SK-N-SH treated with all-trans-retinoic acid at 6 μM for 48 hours (cell line): ENCODE data around the gene IL17RA.

Experiments used
- ATAC-seq: fragments of 200-7000 bp; cut with Tn5 transposase; 3 replicates; pipeline ENCODE4 v1.9.1; 2020; ENCODE audit warnings: mild to moderate bottlenecking, moderate library complexity
- ARNTL ChIP-seq: fragments of 450-650 bp; formaldehyde crosslinking; IDR thresholded peaks from 2 replicates; pipeline ENCODE4 v1.5.0; 2020; ENCODE audit warnings: low read depth, mild to moderate bottlenecking, moderate library complexity, borderline replicate concordance
- BACH2 ChIP-seq: fragments of 250-450 bp; sonication (Bioruptor Pico); IDR thresholded peaks from 2 replicates; pipeline ENCODE4 v1.9.0; 2021; ENCODE audit warnings: mild to moderate bottlenecking, borderline replicate concordance
- CREB5 ChIP-seq: fragments of 250-450 bp; sonication (Bioruptor Pico); IDR thresholded peaks from 2 replicates; pipeline ENCODE4 v1.5.1; 2020; ENCODE audit warnings: low read depth, mild to moderate bottlenecking, moderate library complexity
- CSDC2 ChIP-seq: fragments of 250-450 bp; sonication (Bioruptor Pico); IDR thresholded peaks from 2 replicates; pipeline ENCODE4 v1.5.0; 2020; ENCODE audit warnings: mild to moderate bottlenecking, moderate library complexity
- CSRNP3 ChIP-seq: fragments of 250-450 bp; sonication (Bioruptor Pico); IDR thresholded peaks from 2 replicates; pipeline ENCODE4 v1.5.1; 2021; ENCODE audit warnings: mild to moderate bottlenecking, moderate library complexity
- ESRRG ChIP-seq: fragments of 250-450 bp; sonication (Bioruptor Pico); IDR thresholded peaks from 2 replicates; pipeline ENCODE4 v1.6.1; 2021; ENCODE audit warnings: mild to moderate bottlenecking
- GLIS3 ChIP-seq: fragments of 250-450 bp; sonication (Bioruptor Pico); IDR thresholded peaks from 2 replicates; pipeline ENCODE4 v1.5.0; 2020; ENCODE audit warnings: mild to moderate bottlenecking, moderate library complexity
- ISL1 ChIP-seq: fragments of 250-450 bp; sonication (Bioruptor Pico); IDR thresholded peaks from 2 replicates; pipeline ENCODE4 v2.1.2; 2022; ENCODE audit warnings: mild to moderate bottlenecking, moderate library complexity
- PATZ1 ChIP-seq: fragments of 250-450 bp; sonication (Bioruptor Pico); IDR thresholded peaks from 2 replicates; pipeline ENCODE4 v1.8.0; 2020; ENCODE audit warnings: mild to moderate bottlenecking, moderate library complexity, borderline replicate concordance
- POU6F1 ChIP-seq: fragments of 250-450 bp; sonication (Bioruptor Pico); IDR thresholded peaks from 2 replicates; pipeline ENCODE4 v1.8.0; 2021; ENCODE audit warnings: low read depth, mild to moderate bottlenecking, moderate library complexity, borderline replicate concordance
- RARB ChIP-seq: fragments of 250-450 bp; sonication (Bioruptor Pico); IDR thresholded peaks from 2 replicates; pipeline ENCODE4 v1.8.0; 2021; ENCODE audit warnings: mild to moderate bottlenecking, moderate library complexity
- SNAI2 ChIP-seq: fragments of 250-450 bp; sonication (Bioruptor Pico); IDR thresholded peaks from 2 replicates; pipeline ENCODE4 v1.5.0; 2020; ENCODE audit warnings: mild to moderate bottlenecking, moderate library complexity
- TCF4 ChIP-seq: fragments of 250-450 bp; sonication (Bioruptor Pico); IDR thresholded peaks from 2 replicates; pipeline ENCODE4 v1.8.0; 2021; ENCODE audit warnings: mild to moderate bottlenecking, moderate library complexity, borderline replicate concordance
- TOX ChIP-seq: fragments of 250-450 bp; sonication (Bioruptor Pico); IDR thresholded peaks from 2 replicates; pipeline ENCODE4 v1.8.0; 2021; ENCODE audit warnings: mild to moderate bottlenecking, moderate library complexity, borderline replicate concordance
- TSHZ2 ChIP-seq: fragments of 250-450 bp; sonication (Bioruptor Pico); IDR thresholded peaks from 2 replicates; pipeline ENCODE4 v1.5.0; 2020; ENCODE audit warnings: mild to moderate bottlenecking, moderate library complexity
- ZC3H10 ChIP-seq: fragments of 250-450 bp; sonication (Bioruptor Pico); IDR thresholded peaks from 2 replicates; pipeline ENCODE4 v1.5.1; 2021; ENCODE audit warnings: mild to moderate bottlenecking, moderate library complexity
- ZFP3 ChIP-seq: fragments of 250-450 bp; sonication (Bioruptor Pico); IDR thresholded peaks from 2 replicates; pipeline ENCODE4 v1.5.0; 2020; ENCODE audit warnings: mild to moderate bottlenecking, moderate library complexity
- ZFP30 ChIP-seq: fragments of 450-650 bp; formaldehyde crosslinking; IDR thresholded peaks from 2 replicates; pipeline ENCODE4 v1.5.0; 2022; ENCODE audit warnings: mild to moderate bottlenecking, moderate library complexity
- ZNF565 ChIP-seq: fragments of 450-650 bp; formaldehyde crosslinking; conservative IDR thresholded peaks from 2 replicates; pipeline ENCODE4 v1.5.0; 2020; ENCODE audit warnings: low read depth, mild to moderate bottlenecking, moderate library complexity
- ZNF70 ChIP-seq: fragments of 450-650 bp; formaldehyde crosslinking; IDR thresholded peaks from 2 replicates; pipeline ENCODE4 v1.5.0; 2020; ENCODE audit warnings: mild to moderate bottlenecking, moderate library complexity
- ZNF8 ChIP-seq: fragments of 450-650 bp; formaldehyde crosslinking; IDR thresholded peaks from 2 replicates; pipeline ENCODE4 v1.5.0; 2020; ENCODE audit warnings: mild to moderate bottlenecking, moderate library complexity

IL17RA gene

GRCh38 chr22:17056058-17056457 lies 28.7 kb upstream of the IL17RA start:
- TF ChIP-seq ISL1 (CRISPR knock-in tag) (no peak), CREB5 (no peak)
- no peak for ATAC-seq

- no peak for TF ChIP-seq BACH2 (CRISPR knock-in tag)
- no peak for TF ChIP-seq TCF4 (CRISPR knock-in tag)
- no peak for ATAC-seq
Measured at GRCh38 chr22:17056807-17057206, 28.0 kb upstream of the IL17RA start.

GRCh38 chr22:17057959-17058814 lies 26.6 kb upstream of the IL17RA start:
- peak; percentile 98 for ATAC-seq
- TF ChIP-seq ESRRG (CRISPR knock-in tag) = no peak
- no peak for TF ChIP-seq ZNF70
- TF ChIP-seq ZC3H10 = no peak
- TF ChIP-seq POU6F1 (CRISPR knock-in tag) = no peak
- TF ChIP-seq CSDC2 (CRISPR knock-in tag) = no peak
- no peak for TF ChIP-seq GLIS3
- no peak for TF ChIP-seq ARNTL (CRISPR knock-in tag)
- TF ChIP-seq CREB5 = no peak
- no peak for TF ChIP-seq CSRNP3 (CRISPR knock-in tag)
- TF ChIP-seq ZNF565 (CRISPR knock-in tag) = no peak
- TF ChIP-seq TOX (CRISPR knock-in tag) = no peak
- TF ChIP-seq BACH2 (CRISPR knock-in tag) = no peak
- TF ChIP-seq ZFP30 (CRISPR knock-in tag) = no peak
- no peak for TF ChIP-seq ZNF8 (CRISPR knock-in tag)
- no peak for TF ChIP-seq ISL1 (CRISPR knock-in tag)
- no peak for TF ChIP-seq PATZ1 (CRISPR knock-in tag)
- no peak for TF ChIP-seq RARB (CRISPR knock-in tag)
- no peak for TF ChIP-seq TSHZ2
- no peak for TF ChIP-seq SNAI2 (CRISPR knock-in tag)
- no peak for TF ChIP-seq ZFP3 (CRISPR knock-in tag)
- TF ChIP-seq, all 23 proteins: peak for 0
